Peyer's patch (tissue), 4 donors: Measurements from ENCODE around the gene OR8J3. TPM values are rescaled to one million over a fixed set of nuclear protein-coding genes. Genes with fewer than 3 reads are reported as not detected.

Experiments used
- DNase-seq, 3 donors: peaks; one replicate each; pipeline ENCODE4 v3.0.0-alpha.2; 2017 to 2019
- H3K27ac ChIP-seq, 4 donors: fragments of 200-600 bp; sonication (generic); one replicate each; pipeline ENCODE4 v1.5.1; 2016 to 2019
- H3K27me3 ChIP-seq, 2 donors: fragments of 200-600 bp; sonication (generic); one replicate each; pipeline ENCODE4 v1.5.1; 2019
- H3K36me3 ChIP-seq, 3 donors: fragments of 200-600 bp; sonication (generic); one replicate each; pipeline ENCODE4 v1.5.1; 2016 to 2019
- H3K4me1 ChIP-seq, 4 donors: fragments of 200-600 bp; sonication (generic); one replicate each; pipeline ENCODE4 v1.5.1; 2016 to 2019
- H3K4me3 ChIP-seq, 4 donors: fragments of 200-600 bp; sonication (generic); 1 replicate in 3 of 4; 2 replicates in 1 of 4; pipeline ENCODE4 v1.5.1; 2016 to 2019; ENCODE audit warnings: mild to moderate bottlenecking in 1 of 4
- H3K9me3 ChIP-seq, 4 donors: fragments of 200-600 bp; sonication (generic); one replicate each; pipeline ENCODE4 v1.5.1; 2016 to 2019; ENCODE audit warnings: mild to moderate bottlenecking in 1 of 4
- POLR2A ChIP-seq, 2 donors: fragments of 450-650 bp; IDR thresholded peaks; one replicate each; pipeline ENCODE4 v1.5.1; 2017; ENCODE audit warnings: antibody characterized with exemption in 2 of 2, mild to moderate bottlenecking in 2 of 2, moderate library complexity in 2 of 2
- total RNA-seq, 4 donors: library from RNA; depleted of rRNA; stranded (reverse); fragments of >200 nt; gene quantifications; one replicate each; pipeline ENCODE4 v1.1.0, GENCODE V29; 2016
- TF ChIP-seq, protein P1 (sequence below), 6 experiments: fragments of 450-650 bp in 4 of 6; fragments of 200-600 bp in 2 of 6; sonication (generic) in 1 of 6; IDR thresholded peaks; one replicate each; pipeline ENCODE4 v1.5.1; 2017 to 2019; ENCODE audit warnings: antibody characterized with exemption in 6 of 6, mild to moderate bottlenecking in 3 of 6, moderate library complexity in 1 of 6

Gene OR8J3, protein sequence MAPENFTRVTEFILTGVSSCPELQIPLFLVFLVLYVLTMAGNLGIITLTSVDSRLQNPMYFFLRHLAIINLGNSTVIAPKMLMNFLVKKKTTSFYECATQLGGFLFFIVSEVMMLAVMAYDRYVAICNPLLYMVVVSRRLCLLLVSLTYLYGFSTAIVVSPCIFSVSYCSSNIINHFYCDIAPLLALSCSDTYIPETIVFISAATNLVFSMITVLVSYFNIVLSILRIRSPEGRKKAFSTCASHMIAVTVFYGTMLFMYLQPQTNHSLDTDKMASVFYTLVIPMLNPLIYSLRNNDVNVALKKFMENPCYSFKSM
- not detected for total RNA-seq

DNA sequence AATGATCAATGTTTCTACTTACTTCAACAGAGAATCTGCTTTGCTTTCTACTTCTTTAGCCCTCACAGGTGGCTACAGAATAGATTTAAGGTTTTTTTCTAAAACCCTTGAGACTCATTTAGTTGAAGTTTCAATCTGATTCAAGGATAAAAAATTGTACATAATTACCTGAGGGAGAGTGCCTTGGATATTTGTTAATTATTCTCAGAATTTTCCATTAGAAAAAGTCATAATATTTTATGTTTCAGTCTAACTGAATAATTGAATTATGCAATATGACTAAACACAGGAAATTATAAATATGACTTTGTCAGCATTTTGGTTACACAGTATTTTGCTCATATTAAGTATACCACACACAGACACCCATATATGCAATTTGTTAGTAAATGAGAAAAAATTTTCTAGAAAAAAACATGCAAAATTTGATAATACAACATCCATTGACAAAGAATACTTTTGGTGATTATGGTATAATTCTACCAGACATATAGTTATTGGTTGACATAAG, at the start of gene OR8J3:
TSS of gene OR8J3 (minus strand) at position 51 of the 511 bp plus-strand sequence. CDS start 2,483 bp downstream, outside the sequence.
- Histone ChIP-seq H3K36me3 (no peaks in the 10 kb centered on the region), H3K4me3 (no peak within 1 kb of the TSS), H3K27ac (no peak within 1 kb of the TSS), H3K9me3 (no peaks in the 10 kb centered on the region), H3K27me3 (no peaks in the 10 kb centered on the region), H3K4me1 (no peaks in the 10 kb centered on the region)
- DNase-seq: no peak
- TF ChIP-seq, protein P1, sequence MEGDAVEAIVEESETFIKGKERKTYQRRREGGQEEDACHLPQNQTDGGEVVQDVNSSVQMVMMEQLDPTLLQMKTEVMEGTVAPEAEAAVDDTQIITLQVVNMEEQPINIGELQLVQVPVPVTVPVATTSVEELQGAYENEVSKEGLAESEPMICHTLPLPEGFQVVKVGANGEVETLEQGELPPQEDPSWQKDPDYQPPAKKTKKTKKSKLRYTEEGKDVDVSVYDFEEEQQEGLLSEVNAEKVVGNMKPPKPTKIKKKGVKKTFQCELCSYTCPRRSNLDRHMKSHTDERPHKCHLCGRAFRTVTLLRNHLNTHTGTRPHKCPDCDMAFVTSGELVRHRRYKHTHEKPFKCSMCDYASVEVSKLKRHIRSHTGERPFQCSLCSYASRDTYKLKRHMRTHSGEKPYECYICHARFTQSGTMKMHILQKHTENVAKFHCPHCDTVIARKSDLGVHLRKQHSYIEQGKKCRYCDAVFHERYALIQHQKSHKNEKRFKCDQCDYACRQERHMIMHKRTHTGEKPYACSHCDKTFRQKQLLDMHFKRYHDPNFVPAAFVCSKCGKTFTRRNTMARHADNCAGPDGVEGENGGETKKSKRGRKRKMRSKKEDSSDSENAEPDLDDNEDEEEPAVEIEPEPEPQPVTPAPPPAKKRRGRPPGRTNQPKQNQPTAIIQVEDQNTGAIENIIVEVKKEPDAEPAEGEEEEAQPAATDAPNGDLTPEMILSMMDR (IDR thresholded peaks at IDR 0.05): no peak
- no peak for TF ChIP-seq POLR2A (IDR thresholded peaks at IDR 0.05)

DNA sequence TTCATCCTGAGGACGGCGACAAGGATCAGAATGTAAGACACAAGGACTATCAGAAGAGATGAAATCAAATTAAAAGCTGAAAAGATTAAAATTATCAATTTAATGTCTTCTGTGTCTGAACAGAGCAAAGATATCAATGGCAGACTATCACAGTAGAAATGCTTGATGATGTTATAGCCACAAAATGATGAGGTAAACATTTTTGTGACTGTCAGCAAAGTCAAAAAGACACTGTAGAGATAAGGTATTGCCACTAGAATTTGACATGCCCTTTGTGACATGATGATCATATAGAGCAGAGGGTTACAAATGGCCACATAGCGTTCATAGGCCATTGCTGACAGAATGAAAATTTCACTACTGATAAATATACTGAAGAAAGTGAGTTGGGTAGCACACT, 48.6 kb upstream of the OR8J3 start:
- no peaks in the 10 kb centered on the region for H3K36me3 ChIP-seq
- TF ChIP-seq, protein P1 (IDR thresholded peaks at IDR 0.05): no peak
- no peak for TF ChIP-seq POLR2A (IDR thresholded peaks at IDR 0.05)

DNA sequence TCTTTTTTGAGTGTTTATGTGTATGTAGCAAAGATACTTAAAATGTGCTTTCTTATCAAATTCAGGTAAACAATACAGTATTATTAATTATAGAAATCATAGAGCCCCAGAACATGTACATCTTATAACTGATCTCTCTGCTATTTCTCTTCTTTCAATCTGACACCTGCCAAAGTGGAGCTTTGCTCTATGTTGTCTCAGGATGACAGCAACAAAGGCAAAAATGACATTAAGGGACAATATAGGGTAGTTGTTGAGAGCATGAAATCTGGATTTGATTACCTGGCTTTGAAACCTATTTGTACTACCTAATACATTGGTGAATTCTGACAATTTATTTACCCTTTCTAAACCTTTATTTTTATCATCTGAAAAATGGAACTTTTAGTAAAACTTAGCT, 43.5 kb upstream of the OR8J3 start:
- no peak for TF ChIP-seq POLR2A (IDR thresholded peaks at IDR 0.05)
- TF ChIP-seq, protein P1 (IDR thresholded peaks at IDR 0.05): no peak
- H3K36me3 ChIP-seq: no peaks in the 10 kb centered on the region

More for the DNA sequence above, 48.6 kb upstream of the OR8J3 start:
- no peaks in the 10 kb centered on the region for H3K27me3 ChIP-seq
- H3K9me3 ChIP-seq: no peaks in the 10 kb centered on the region
- H3K4me3 ChIP-seq: no peak overlapping the region
- no peak for DNase-seq
- no peak overlapping the region for H3K27ac ChIP-seq
- H3K4me1 ChIP-seq: no peaks in the 10 kb centered on the region

DNA sequence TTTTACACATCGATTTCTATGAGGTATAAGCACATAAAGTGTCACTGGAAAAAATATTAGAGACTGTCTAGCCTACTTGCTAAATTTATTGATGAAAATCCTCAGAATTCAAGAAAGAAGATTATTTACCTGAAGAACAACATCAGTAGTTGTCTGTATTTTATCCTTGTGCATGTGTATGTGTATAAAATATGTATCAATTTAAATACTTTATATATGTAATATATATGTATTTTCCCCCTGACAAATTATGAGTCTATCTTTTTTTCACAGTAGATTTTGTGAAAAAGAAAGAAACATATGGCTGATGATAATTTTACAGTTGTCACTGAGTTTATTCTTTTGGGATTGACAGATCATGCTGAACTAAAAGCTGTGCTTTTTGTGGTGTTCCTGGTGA, 36.3 kb upstream of the OR8J3 start, which contains the start of gene OR5J2:
TSS of gene OR5J2 (plus strand) at position 301 of the 400 bp plus-strand sequence. CDS start at position 301, 0 bp downstream.
- no peaks in the 10 kb centered on the region for H3K36me3 ChIP-seq
- no peak within 1 kb of the TSS for H3K27ac ChIP-seq
- DNase-seq: no peak
- H3K27me3 ChIP-seq: no peaks in the 10 kb centered on the region
- TF ChIP-seq POLR2A (IDR thresholded peaks at IDR 0.05): no peak
- TF ChIP-seq, protein P1 (IDR thresholded peaks at IDR 0.05): no peak
- no peak within 1 kb of the TSS for H3K4me3 ChIP-seq
- no peaks in the 10 kb centered on the region for H3K4me1 ChIP-seq
- H3K9me3 ChIP-seq: no peaks in the 10 kb centered on the region

More for the DNA sequence above, 43.5 kb upstream of the OR8J3 start:
- no peak for DNase-seq
- Histone ChIP-seq H3K27ac (no peak overlapping the region), H3K27me3 (no peaks in the 10 kb centered on the region), H3K4me3 (no peak overlapping the region), H3K4me1 (no peaks in the 10 kb centered on the region), H3K9me3 (no peaks in the 10 kb centered on the region)

DNA sequence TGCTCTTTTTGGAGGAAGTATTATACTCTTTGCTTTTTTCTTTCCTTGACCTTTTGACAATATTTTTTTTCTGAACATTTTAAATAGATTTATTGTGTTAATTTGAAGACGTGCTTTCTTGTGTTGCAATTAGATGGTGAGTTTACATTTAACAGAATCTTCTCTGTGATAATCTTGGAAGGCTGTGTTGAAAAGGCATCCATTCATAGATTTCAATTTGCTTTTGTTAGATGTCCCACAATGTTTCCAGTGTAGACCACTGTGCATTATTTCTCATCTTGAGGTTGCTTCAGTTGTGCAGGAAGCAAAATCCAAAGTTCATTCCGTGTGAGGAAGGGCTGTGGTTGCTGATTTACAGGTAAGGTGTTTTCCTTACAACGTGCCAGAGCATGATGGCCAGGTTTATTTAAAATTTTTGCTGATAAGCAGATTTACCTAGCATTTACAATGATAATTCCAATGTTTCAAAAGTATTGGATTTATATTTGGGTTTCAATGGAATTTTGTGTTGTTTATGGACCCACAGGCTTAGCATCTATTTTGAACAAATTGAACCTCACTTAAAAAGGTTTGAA, 32.3 kb upstream of the OR8J3 start:
- H3K4me3 ChIP-seq: no peak overlapping the region
- H3K9me3 ChIP-seq: peaks cover 0 to 3% (median 0%) of the 10 kb centered on the region in 4 donors
- no peaks in the 10 kb centered on the region for H3K27me3 ChIP-seq
- H3K36me3 ChIP-seq: no peaks in the 10 kb centered on the region
- H3K4me1 ChIP-seq: no peaks in the 10 kb centered on the region
- TF ChIP-seq POLR2A (IDR thresholded peaks at IDR 0.05): no peak
- TF ChIP-seq, protein P1 (IDR thresholded peaks at IDR 0.05): no peak
- DNase-seq: no peak
- no peak overlapping the region for H3K27ac ChIP-seq
